SK-MEL-5 (cell line): ENCODE data around the gene OR2Y1. TPM values are rescaled to one million over a fixed set of nuclear protein-coding genes. Genes with fewer than 3 reads are reported as not detected.
"Not testable (repeated sequence)": the region's sequence is repeated elsewhere in the genome, so short reads cannot be mapped to it uniquely, and the experiment has no call there.

Experiments used
- DNase-seq: peaks from one replicate; pipeline ENCODE4 v3.0.0-alpha.2; 2016; ENCODE audit warnings: low read depth, low spot score
- in situ Hi-C: cut with HindIII; loops from 2 replicates; pipeline ENCODE4 v1.10.0; 2016; ENCODE audit warnings: low sequenced_read_pairs, high pct_unique_total_duplicates, low pct_unique_long_range_greater_than_20kb
- total RNA-seq: library from RNA; depleted of rRNA; stranded (reverse); fragments of >200 nt; shearing (Covaris generic); gene quantifications from 2 replicates; pipeline ENCODE4 v1.2.3, GENCODE V29; 2014

OR2Y1 gene
- total RNA-seq, 1 experiment from 2014 or later: not detected

- no peak for DNase-seq
- in situ Hi-C loops: no loop called here
Measured at GRCh38 chr5:180769821-180770220, 30.0 kb upstream of the OR2Y1 start.

DNA sequence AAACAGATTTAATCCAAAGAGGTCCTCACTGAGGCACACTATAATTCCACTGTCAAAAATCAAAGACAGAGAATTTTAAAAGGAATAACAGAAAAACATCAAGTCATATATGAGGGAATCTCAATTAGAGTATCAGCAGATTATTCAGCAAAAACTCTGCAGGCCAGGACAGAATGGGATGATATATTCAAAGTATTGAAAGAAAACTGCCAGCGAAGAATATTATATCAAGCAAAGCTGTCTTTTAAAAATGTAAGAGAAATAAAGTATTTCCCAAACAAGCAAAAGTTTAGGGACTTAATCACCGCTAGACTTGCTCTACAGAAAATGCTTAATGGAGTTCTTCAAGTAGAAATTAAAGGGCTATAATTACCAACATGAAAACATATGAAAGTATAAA lies 15.7 kb upstream of the OR2Y1 start:
- in situ Hi-C loops: no loop called here
- no peak for DNase-seq

DNA sequence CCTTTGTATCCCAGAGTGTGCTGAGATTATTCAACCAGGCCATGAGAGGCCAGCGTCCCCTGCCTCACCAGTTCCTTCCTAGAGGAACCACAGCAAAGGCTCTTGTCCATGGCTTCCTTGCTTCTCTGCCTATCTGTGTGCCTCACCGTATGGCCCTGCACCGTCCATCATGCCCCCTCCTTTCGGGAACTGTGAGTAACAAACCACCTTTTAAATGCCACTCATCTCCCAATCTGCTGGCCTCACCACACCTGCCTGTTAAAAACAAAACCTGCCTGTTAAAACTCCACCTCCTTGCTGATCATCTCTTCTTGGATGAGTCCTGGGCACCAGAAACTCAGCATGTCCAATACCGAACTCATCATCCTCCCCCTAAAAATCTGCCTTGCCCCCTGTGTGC lies 4.4 kb upstream of the OR2Y1 start:
- in situ Hi-C loops: no loop called here
- DNase-seq: no peak

DNA sequence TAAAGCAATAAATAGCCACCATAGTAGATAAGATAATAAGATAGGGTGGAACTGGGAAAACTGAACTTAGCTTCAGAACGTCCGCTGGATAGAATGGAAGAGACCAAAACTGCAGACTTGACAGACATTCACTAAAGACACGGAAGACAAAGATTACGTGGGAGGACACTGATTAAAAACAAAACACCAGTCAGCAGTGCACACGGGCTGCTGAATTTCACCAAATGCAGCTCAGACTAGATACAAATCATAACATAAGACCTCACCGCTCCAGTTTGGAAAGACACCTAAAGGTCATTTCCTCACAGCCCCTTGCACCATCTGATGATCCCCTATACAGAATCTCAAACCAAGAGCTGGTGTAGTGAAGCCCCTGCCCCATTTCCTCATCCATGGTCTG lies 2.9 kb upstream of the OR2Y1 start:
- DNase-seq: no peak
- in situ Hi-C loops: no loop called here

- in situ Hi-C loops: not testable (repeated sequence)
Measured at GRCh38 chr5:180740953-180741352, 1.1 kb upstream of the OR2Y1 start.

GRCh38 chr5:180739271-180739670 lies 587 bp downstream of the OR2Y1 start:
- DNase-seq: no peak
- in situ Hi-C loops: no loop called here

More at GRCh38 chr5:180740953-180741352, 1.1 kb upstream of the OR2Y1 start:
- DNase-seq: not testable (repeated sequence)

DNA sequence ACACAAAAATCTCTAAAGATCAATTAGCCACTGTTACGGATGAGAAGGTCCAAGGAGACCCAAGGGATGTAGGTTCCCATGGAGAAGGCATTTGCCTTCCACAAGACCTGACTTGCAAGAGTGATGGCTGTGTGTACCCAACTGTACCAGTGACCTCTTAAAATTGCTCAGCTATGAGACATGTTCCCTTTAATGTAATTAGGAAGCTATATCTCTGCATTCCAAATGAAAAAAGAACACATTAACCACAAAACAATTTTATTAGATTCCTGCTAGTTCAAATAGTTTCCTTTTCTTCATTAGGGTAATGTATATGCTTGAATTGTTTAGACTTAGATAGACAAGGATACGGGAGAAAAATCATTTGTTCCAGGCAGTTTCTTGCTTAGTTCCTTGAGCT lies 3.3 kb downstream of the OR2Y1 start:
- DNase-seq: no peak
- in situ Hi-C loops: no loop called here

DNA sequence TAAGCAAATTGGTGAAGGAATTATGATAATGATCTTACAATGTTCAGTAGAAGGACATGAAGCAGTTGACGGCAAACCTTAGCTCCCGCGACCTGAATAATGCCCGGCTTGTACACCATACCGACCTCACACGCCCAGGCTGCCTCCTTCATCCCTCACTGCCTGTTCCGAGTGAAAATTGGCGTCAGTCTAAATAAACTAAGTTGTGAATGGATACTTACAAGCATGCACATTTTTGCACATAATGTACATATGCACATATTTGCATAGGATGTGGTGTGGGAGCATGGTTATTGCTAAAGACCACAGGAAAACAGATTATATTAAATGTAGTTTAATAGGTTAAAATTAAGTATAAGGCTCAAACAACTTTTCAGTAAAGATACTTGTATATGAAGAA lies 14.9 kb downstream of the OR2Y1 start:
- in situ Hi-C loops: no loop called here
- DNase-seq: no peak

DNA sequence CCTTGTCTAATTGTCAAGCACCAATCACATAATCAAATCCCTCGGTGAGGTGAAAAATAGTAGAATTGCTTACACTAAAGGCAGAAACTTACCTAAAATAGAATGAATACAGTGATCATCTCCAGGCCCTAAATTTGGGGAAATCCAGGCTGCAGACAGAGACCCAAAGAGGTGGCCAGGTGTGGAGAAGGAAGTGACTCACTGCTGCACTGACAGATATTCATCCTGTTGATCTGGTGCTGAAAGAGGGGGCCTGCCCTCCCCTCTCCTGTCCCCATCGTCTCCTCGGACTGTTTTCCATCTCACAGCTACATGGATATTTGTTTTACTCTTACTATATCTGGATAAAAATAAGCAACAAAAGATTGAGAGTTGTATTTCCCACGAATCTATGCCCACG lies 15.9 kb downstream of the OR2Y1 start:
- DNase-seq: no peak
- in situ Hi-C loops: no loop called here

DNA sequence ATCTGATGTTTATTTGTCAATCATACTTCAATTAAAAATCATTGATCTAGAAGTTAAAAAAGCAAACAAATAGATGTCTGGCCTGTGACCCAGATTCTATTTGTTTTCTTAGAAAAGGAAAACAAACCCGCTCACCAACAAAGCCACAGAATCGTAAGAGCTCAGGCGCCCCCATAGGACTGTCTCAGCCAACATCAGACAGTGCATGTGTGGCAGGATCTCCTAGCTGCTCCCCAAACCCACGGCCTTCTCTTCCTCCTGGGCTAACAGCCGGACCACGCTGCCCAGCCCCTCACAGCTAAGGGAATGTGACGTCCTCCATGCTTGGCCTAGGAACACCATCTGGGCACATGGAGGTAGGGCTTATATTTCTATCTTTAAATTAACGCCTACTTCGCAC lies 19.4 kb downstream of the OR2Y1 start:
- in situ Hi-C loops: no loop called here
- no peak for DNase-seq

DNA sequence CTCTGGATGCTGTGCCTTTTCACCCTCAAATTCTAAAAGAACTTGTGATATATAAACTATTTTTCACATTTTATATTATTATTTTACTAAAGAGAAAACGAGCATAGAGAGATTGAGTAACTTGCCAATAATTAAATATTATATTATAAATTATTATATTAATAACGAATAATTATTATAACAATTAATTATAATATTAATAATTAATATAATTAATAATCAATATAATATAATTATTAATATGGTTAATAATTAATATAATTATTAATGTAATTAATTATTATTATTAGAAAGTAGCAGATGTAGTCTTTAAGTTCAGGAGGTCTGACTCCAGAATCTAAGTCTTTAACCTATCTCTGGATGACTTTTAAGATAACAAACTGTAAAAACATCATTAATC lies 20.1 kb downstream of the OR2Y1 start:
- no peak for DNase-seq
- in situ Hi-C loops: no loop called here

DNA sequence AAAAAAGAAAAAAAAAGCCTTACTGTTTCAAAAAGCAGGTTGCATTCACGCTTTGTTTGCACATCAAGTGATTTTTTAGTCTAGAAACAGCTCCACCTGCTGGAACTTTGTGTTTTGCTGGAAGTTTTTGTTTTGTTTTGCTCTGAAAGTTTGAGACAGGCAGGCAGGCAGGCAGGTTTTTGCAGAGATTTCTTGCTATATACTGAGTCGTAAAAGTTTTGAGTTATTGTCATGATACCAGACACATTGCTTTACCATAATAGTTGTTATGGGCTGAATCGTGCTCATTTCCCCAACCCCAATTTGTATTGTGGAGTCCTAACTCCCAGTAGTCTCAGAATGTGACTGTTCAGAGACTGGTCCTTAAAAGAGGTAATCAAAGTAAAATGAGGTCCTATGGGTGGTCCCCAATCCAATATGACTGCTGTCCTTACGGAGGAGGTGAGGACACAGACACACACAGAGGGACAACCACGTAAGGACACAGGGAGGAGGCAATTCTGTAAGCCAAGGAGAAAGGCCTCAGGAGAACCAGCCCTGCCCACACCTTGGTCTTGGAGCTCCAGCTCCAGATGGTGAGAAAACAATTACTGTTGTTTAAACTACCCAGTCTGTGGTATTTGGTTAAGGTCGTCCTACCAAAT lies 20.9 kb downstream of the OR2Y1 start:
- in situ Hi-C loops: no loop called here
- DNase-seq: peak; percentile 56

- in situ Hi-C loops: no loop called here
- no peak for DNase-seq
Measured at GRCh38 chr5:180717989-180718388, 21.9 kb downstream of the OR2Y1 start.

DNA sequence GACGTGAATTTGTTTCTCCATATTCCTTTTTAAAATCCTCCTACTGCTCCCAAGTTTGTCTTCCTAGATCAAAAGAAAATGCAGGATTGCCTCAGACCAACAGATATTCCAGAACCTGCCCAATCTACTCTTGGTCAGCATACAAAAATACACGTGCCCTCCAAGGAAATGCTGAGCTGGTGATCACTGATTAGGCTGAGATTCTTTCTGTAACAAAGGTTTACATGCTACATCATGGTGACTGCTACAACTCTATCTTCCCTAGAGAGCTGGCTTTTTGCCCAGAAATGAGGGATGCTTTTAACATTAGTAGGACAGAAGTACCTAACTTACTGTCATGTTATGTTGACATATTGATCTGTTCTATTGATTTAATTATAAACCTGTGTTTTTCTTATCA lies 35.5 kb downstream of the OR2Y1 start:
- in situ Hi-C loops: no loop called here
- no peak for DNase-seq

GRCh38 chr5:180703912-180704311 lies 35.9 kb downstream of the OR2Y1 start:
- in situ Hi-C loops: no loop called here
- no peak for DNase-seq

GRCh38 chr5:180703371-180703770 lies 36.5 kb downstream of the OR2Y1 start:
- in situ Hi-C loops, DNase-seq: not testable (repeated sequence)

DNA sequence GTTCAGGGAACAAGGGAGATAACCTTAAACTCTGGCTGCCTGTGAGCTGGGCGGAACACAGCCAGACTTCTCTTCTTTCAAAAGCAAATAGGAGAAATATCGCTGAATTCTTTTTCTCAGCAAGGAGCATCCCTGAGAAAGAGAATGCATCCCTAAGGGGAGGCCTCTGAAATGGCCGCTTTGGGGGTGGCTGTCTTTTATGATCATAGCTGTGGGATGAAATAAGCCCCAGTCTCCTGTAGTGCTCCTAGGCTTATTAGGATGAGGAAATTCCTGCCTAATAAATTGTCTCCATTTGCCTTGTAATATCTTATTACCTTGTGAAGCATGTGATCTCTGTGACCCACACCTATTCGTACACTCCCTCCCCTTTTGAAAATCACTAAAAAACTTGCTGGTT lies 39.4 kb downstream of the OR2Y1 start:
- DNase-seq, in situ Hi-C loops: not testable (repeated sequence)

GRCh38 chr5:180699042-180699441 lies 40.8 kb downstream of the OR2Y1 start:
- in situ Hi-C loops: no loop called here
- no peak for DNase-seq

GRCh38 chr5:180696116-180696515 lies 43.7 kb downstream of the OR2Y1 start:
- in situ Hi-C loops: no loop called here
- no peak for DNase-seq

- in situ Hi-C loops: no loop called here
- DNase-seq: no peak
Measured at GRCh38 chr5:180692429-180692828, 47.4 kb downstream of the OR2Y1 start.
